CD4-positive, alpha-beta T cell (primary cell): ENCODE measurements around the gene RCN1. TPM values are rescaled to one million over a fixed set of nuclear protein-coding genes. Genes with fewer than 3 reads are reported as not detected.

Source experiments
- ATAC-seq: fragments of 200-7000 bp; cut with Tn5 transposase; one replicate; pipeline ENCODE4 v1.10.0; 2022; ENCODE audit warnings: mild to moderate bottlenecking; ENCODE audit not compliant: poor library complexity
- CTCF ChIA-PET: fragments of 350-600 bp; sonication (Branson Sonifier 250); formaldehyde crosslinking; loops from one replicate; lab custom pipeline; 2021; ENCODE audit warnings: antibody characterized with exemption, inconsistent platforms; lab: Charles Lee
- POLR2A ChIA-PET: fragments of 350-600 bp; sonication (Branson Sonifier 250); formaldehyde crosslinking; loops from one replicate; lab custom pipeline; 2021; ENCODE audit warnings: antibody characterized with exemption, inconsistent platforms; lab: Charles Lee
- DNase-seq, 14 experiments: peaks; one replicate each; pipeline ENCODE4 v3.0.0-alpha.2; 2013 to 2020; ENCODE audit warnings: mixed read lengths in 2 of 14
- H3K27ac ChIP-seq, 2 donors: one replicate each; pipeline versions ENCODE4 v1.5.1 to v1.7.0; 2013; ENCODE audit warnings: low read length in 2 of 2, low read depth in 1 of 2, mild to moderate bottlenecking in 1 of 2
- H3K27me3 ChIP-seq, 2 experiments: 1 replicate in 1 of 2; 2 replicates in 1 of 2; pipeline versions ENCODE4 v1.6.1 to v1.7.0; 2013; ENCODE audit warnings: low read length in 2 of 2, control low read depth in 1 of 2, mild to moderate bottlenecking in 1 of 2, moderate library complexity in 1 of 2; ENCODE audit not compliant: insufficient read depth in 2 of 2, control insufficient read depth in 1 of 2
- H3K36me3 ChIP-seq: one replicate; pipeline ENCODE4 v1.6.1; 2013; ENCODE audit warnings: low read length, control low read depth; ENCODE audit not compliant: insufficient read depth
- H3K4me1 ChIP-seq: one replicate; pipeline ENCODE4 v1.6.1; 2013; ENCODE audit warnings: low read length, control low read depth; ENCODE audit not compliant: insufficient read depth
- H3K4me3 ChIP-seq: one replicate; pipeline ENCODE4 v1.5.1; 2013; ENCODE audit warnings: mild to moderate bottlenecking, low read length, moderate library complexity
- H3K9me3 ChIP-seq, 2 experiments: 1 replicate in 1 of 2; 2 replicates in 1 of 2; pipeline versions ENCODE4 v1.6.1 to v1.7.0; 2013; ENCODE audit warnings: low read length in 2 of 2, mild to moderate bottlenecking in 2 of 2, control low read depth in 1 of 2, moderate library complexity in 1 of 2; ENCODE audit not compliant: control insufficient read depth in 1 of 2, insufficient read depth in 1 of 2
- H3K27ac Mint-ChIP-seq: one replicate; pipeline ENCODE4 v1.8.0; 2020; ENCODE audit warnings: mixed read lengths
- H3K27me3 Mint-ChIP-seq: one replicate; pipeline ENCODE4 v1.8.0; 2021; ENCODE audit warnings: mixed read lengths
- H3K36me3 Mint-ChIP-seq: one replicate; pipeline ENCODE4 v1.8.0; 2021; ENCODE audit warnings: low read depth, mixed read lengths
- H3K4me1 Mint-ChIP-seq: one replicate; pipeline ENCODE4 v1.8.0; 2021; ENCODE audit warnings: low read depth, mixed read lengths
- H3K4me3 Mint-ChIP-seq: one replicate; pipeline ENCODE4 v1.8.0; 2020; ENCODE audit warnings: mild to moderate bottlenecking, mixed read lengths
- H3K9me3 Mint-ChIP-seq: one replicate; pipeline ENCODE4 v1.8.0; 2020; ENCODE audit warnings: mixed read lengths
- intact Hi-C, 2 experiments: fragments of 100-400 bp; cut with DNase I in 1 of 2; cut with micrococcal nuclease in 1 of 2; formaldehyde crosslinking; loops; one replicate each; pipeline versions ENCODE4 v1.15.1 to v1.9.0; 2023 to 2025; cut with DNase I, micrococcal nuclease
- total RNA-seq, 174 experiments: library from RNA in 2 of 174; stranded (reverse) in 2 of 174; gene quantifications; one replicate each; pipeline ENCODE4 v1.2.3 and lab custom pipeline; 2021 to 2026
- TF ChIP-seq, protein P1 (sequence below): fragments of 200-600 bp; IDR thresholded peaks from one replicate; pipeline ENCODE4 v1.8.0; 2022; ENCODE audit warnings: antibody characterized with exemption, mild to moderate bottlenecking

Gene RCN1
- total RNA-seq, 2 experiments from 2014 or later = 7.4 to 9.1 TPM

GRCh38 chr11:32045456-32045855 lies 45.4 kb upstream of the RCN1 start:
- no peaks in the 10 kb centered on the region for H3K4me1 Mint-ChIP-seq
- H3K27me3 Mint-ChIP-seq = peaks cover 51% of the 10 kb centered on the region
- ATAC-seq (no peak), DNase-seq (no peak)
- H3K4me1 ChIP-seq = no peaks in the 10 kb centered on the region
- no peak overlapping the region for H3K27ac Mint-ChIP-seq
- no peaks in the 10 kb centered on the region for H3K36me3 ChIP-seq
- TF ChIP-seq, protein P1, sequence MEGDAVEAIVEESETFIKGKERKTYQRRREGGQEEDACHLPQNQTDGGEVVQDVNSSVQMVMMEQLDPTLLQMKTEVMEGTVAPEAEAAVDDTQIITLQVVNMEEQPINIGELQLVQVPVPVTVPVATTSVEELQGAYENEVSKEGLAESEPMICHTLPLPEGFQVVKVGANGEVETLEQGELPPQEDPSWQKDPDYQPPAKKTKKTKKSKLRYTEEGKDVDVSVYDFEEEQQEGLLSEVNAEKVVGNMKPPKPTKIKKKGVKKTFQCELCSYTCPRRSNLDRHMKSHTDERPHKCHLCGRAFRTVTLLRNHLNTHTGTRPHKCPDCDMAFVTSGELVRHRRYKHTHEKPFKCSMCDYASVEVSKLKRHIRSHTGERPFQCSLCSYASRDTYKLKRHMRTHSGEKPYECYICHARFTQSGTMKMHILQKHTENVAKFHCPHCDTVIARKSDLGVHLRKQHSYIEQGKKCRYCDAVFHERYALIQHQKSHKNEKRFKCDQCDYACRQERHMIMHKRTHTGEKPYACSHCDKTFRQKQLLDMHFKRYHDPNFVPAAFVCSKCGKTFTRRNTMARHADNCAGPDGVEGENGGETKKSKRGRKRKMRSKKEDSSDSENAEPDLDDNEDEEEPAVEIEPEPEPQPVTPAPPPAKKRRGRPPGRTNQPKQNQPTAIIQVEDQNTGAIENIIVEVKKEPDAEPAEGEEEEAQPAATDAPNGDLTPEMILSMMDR = no peak
- H3K27me3 ChIP-seq = peaks cover 0 to 15% of the 10 kb centered on the region in 2 experiments
- no peaks in the 10 kb centered on the region for H3K9me3 ChIP-seq
- ChIA-PET POLR2A (no interaction called here), CTCF (no interaction called here)
- no peaks in the 10 kb centered on the region for H3K9me3 Mint-ChIP-seq
- H3K36me3 Mint-ChIP-seq = no peaks in the 10 kb centered on the region
- H3K4me3 Mint-ChIP-seq = no peak overlapping the region
- intact Hi-C loops = loop anchor here in 1 of 2 experiments (5.0 kb wide), 1 partner anchor 252 kb away; no protein-coding TSS in a partner anchor
- H3K4me3 ChIP-seq = no peak overlapping the region
- H3K27ac ChIP-seq = no peak overlapping the region

DNA sequence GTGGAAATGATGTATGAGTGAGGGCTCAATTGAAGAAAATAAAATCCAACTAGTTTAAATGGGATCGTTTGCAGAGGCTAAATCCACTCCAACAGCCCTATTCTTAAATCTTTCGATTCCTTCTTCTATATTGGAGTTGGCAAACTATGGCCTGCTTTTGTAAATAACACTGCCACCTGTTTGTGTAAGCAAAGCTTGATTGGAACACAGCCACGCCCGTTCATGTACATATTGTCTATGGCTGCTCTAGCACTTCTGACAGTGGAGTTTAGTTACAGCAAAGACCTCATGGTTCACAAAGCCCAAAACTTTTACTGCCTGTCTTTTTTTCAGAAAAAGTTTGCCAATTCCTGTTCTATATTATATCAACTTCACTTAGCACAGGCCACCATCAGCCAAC lies 40.6 kb upstream of the RCN1 start:
- intact Hi-C loops = no loop called here
- peaks cover 61% of the 10 kb centered on the region for H3K27me3 Mint-ChIP-seq

DNA sequence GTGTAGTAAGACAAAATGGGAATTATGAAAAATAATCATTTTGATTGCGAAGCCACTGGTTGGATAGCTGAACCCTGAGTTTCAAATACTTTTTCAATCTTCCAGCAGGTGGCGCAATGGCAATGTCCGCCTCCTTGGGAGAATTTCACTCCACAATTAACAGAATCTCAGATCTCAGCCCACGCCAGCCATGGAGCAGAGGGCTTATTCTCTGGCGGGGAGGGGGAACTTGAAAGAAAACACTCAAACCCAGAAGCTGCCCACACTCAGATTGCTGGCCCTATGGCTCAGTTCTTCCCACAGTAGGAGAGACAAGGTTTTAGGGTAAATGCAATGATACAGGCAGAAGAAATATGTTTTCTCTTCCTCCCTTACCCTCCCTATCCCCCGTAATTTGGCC lies 38.7 kb upstream of the RCN1 start:
- no peak overlapping the region for H3K27ac ChIP-seq
- H3K4me3 ChIP-seq = no peak overlapping the region
- H3K27me3 Mint-ChIP-seq = peaks cover 59% of the 10 kb centered on the region
- ATAC-seq (no peak), DNase-seq (peak; percentile 8 to 72 (median 32))
- H3K9me3 ChIP-seq = no peaks in the 10 kb centered on the region
- H3K4me1 ChIP-seq = no peaks in the 10 kb centered on the region
- POLR2A ChIA-PET = no interaction called here
- H3K9me3 Mint-ChIP-seq = no peaks in the 10 kb centered on the region
- H3K36me3 ChIP-seq = no peaks in the 10 kb centered on the region
- CTCF ChIA-PET = interaction anchor here (1.0 to 1.2 kb wide), 4 partner anchors 9 to 124 kb away, joined by 3 to 23 read pairs (median 4); no protein-coding TSS in a partner anchor
- H3K27ac Mint-ChIP-seq = no peak overlapping the region
- TF ChIP-seq, protein P1 = peak; percentile 93
- no peaks in the 10 kb centered on the region for H3K36me3 Mint-ChIP-seq
- H3K27me3 ChIP-seq = peaks cover 0 to 23% of the 10 kb centered on the region in 2 experiments
- H3K4me3 Mint-ChIP-seq = no peak overlapping the region
- intact Hi-C loops = loop anchor here (1.0 kb wide), 1 partner anchor 124 kb away; no protein-coding TSS in a partner anchor
- no peaks in the 10 kb centered on the region for H3K4me1 Mint-ChIP-seq

More for the DNA sequence above, 40.6 kb upstream of the RCN1 start:
- Mint-ChIP-seq H3K4me1 (no peaks in the 10 kb centered on the region), H3K4me3 (no peak overlapping the region), H3K27ac (no peak overlapping the region), H3K36me3 (no peaks in the 10 kb centered on the region), H3K9me3 (no peaks in the 10 kb centered on the region)
- TF ChIP-seq, protein P1 = no peak
- no peak overlapping the region for H3K27ac ChIP-seq
- no peaks in the 10 kb centered on the region for H3K9me3 ChIP-seq
- ChIA-PET POLR2A (no interaction called here), CTCF (no interaction called here)
- no peak for DNase-seq
- H3K4me1 ChIP-seq = no peaks in the 10 kb centered on the region
- ATAC-seq = no peak
- peaks cover 0 to 23% of the 10 kb centered on the region in 2 experiments for H3K27me3 ChIP-seq
- no peak overlapping the region for H3K4me3 ChIP-seq
- no peaks in the 10 kb centered on the region for H3K36me3 ChIP-seq
